IMR-90 (cell line): ENCODE results near the gene CREBZF. TPM values are rescaled to one million over a fixed set of nuclear protein-coding genes. Genes with fewer than 3 reads are reported as not detected.

ENCODE experiments used
- polyA plus RNA-seq, 3 experiments: library from polyadenylated mRNA; depleted of rRNA; stranded (reverse); fragments of >200 nt; gene quantifications; 2 replicates each; pipeline ENCODE4 v1.2.3, GENCODE V29; 2012; ENCODE audit warnings: low replicate concordance in 1 of 3
- total RNA-seq: library from RNA; depleted of rRNA; stranded (reverse); fragments of >200 nt; gene quantifications from 2 replicates; pipeline ENCODE4 v1.2.3, GENCODE V29; 2012
- TF ChIP-seq, protein P1 (sequence below): fragments of 150-350 bp; IDR thresholded peaks from 2 replicates; pipeline ENCODE4 v1.6.1; 2016; ENCODE audit warnings: low read depth, mild to moderate bottlenecking, low read length, moderate library complexity, borderline replicate concordance

The CREBZF gene
- total and polyA plus RNA-seq, 2 of the 4 experiments (the other 2 are of a cell fraction), result 12.5 to 17.7 TPM

DNA sequence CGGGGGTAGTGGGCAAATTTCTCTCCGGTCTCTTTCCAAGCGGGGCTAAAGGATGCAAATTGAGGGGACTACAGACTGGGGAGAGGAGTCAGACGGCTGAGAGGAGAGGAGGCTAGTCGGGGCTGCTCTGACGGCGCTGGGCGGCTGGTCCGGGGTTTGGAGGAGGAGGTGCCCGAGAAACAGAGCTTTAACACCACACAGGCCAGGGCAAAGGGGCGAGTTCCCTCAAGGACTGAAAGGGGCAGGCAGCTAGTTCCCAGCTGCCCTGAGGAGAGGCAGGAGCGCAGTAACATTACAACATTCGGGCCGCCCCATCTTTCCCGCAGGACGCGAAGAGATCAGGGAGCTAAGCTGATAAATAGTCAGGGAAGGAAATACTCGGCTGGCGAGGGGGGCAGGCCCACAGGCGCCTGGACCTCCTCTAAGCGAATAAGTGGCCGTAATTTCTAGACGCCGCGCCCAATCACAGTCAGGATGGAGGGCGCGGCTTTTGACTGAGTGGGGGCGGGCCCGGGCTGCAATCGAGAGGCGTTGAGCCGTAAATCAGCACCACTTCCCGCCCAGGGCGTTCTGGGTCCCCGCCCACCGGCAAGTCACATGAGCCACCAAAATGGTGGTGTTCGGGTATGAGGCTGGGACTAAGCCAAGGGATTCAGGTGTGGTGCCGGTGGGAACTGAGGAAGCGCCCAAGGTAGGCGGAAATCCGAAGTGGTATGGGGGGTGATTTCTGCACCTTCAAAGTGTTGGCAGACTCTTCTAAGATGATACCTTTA is 36.7 kb downstream of the CREBZF start, which contains the start of gene TMEM126B (continued):
- TF ChIP-seq, protein P1, sequence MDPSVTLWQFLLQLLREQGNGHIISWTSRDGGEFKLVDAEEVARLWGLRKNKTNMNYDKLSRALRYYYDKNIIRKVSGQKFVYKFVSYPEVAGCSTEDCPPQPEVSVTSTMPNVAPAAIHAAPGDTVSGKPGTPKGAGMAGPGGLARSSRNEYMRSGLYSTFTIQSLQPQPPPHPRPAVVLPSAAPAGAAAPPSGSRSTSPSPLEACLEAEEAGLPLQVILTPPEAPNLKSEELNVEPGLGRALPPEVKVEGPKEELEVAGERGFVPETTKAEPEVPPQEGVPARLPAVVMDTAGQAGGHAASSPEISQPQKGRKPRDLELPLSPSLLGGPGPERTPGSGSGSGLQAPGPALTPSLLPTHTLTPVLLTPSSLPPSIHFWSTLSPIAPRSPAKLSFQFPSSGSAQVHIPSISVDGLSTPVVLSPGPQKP, result no peak
